Gastrocnemius medialis (tissue), 4 donors: ENCODE results near the gene ILDR1.

Experiments
- CTCF ChIP-seq, 5 experiments: fragments of 450-650 bp in 3 of 5; fragments of 200-600 bp in 2 of 5; sonication (generic) in 2 of 5; IDR thresholded peaks in 4 of 5; conservative IDR thresholded peaks in 1 of 5; 1 replicate in 4 of 5; 2 replicates in 1 of 5; pipeline ENCODE4 v1.5.1; 2016 to 2019; ENCODE audit warnings: antibody characterized with exemption in 5 of 5, mild to moderate bottlenecking in 3 of 5, moderate library complexity in 3 of 5
- POLR2A ChIP-seq, 2 donors: fragments of 450-650 bp; IDR thresholded peaks; one replicate each; pipeline ENCODE4 v1.6.1; 2017; ENCODE audit warnings: antibody characterized with exemption in 2 of 2, mild to moderate bottlenecking in 2 of 2, moderate library complexity in 2 of 2

- TF ChIP-seq CTCF (IDR thresholded peaks at IDR 0.05 in 4 of 5, conservative IDR thresholded peaks at IDR 0.05 in 1 of 5) = no peak
- no peak for TF ChIP-seq POLR2A (IDR thresholded peaks at IDR 0.05)
Observed at GRCh38 chr3:122030381-122031122, 8.5 kb upstream of the ILDR1 start.
